B cell (primary cell): ENCODE data around the gene MMRN2. TPM values are rescaled to one million over a fixed set of nuclear protein-coding genes. Genes with fewer than 3 reads are reported as not detected.
"Not testable (repeated sequence)": the region's sequence is repeated elsewhere in the genome, so short reads cannot be mapped to it uniquely, and the experiment has no call there.

Source experiments
- ATAC-seq: fragments of 200-7000 bp; cut with Tn5 transposase; one replicate; pipeline ENCODE4 v1.10.0; 2021; ENCODE audit warnings: low read depth, mild to moderate bottlenecking, moderate number of reproducible peaks, moderate library complexity
- CTCF ChIA-PET: fragments of 350-600 bp; sonication (Branson Sonifier 250); formaldehyde crosslinking; loops from one replicate; lab custom pipeline; 2021; ENCODE audit warnings: antibody characterized with exemption, inconsistent platforms; lab: Charles Lee
- POLR2A ChIA-PET: fragments of 350-600 bp; sonication (Branson Sonifier 250); formaldehyde crosslinking; loops from one replicate; lab custom pipeline; 2021; ENCODE audit warnings: antibody characterized with exemption; lab: Charles Lee
- DNase-seq: peaks from one replicate; pipeline ENCODE4 v3.0.0; 2013
- H2AFZ ChIP-seq: 2 replicates; pipeline ENCODE4 v1.6.1; 2012; ENCODE audit warnings: mild to moderate bottlenecking, low read depth, low read length; ENCODE audit not compliant: insufficient read depth, poor library complexity, severe bottlenecking
- H3K27ac ChIP-seq, 2 donors: 1 replicate in 1 of 2; 2 replicates in 1 of 2; pipeline ENCODE4 v1.5.1; 2012 to 2013; ENCODE audit warnings: low read length in 2 of 2, mild to moderate bottlenecking in 2 of 2, moderate library complexity in 1 of 2
- H3K27me3 ChIP-seq, 4 experiments: fragments of 200-600 bp in 1 of 4; sonication (generic) in 1 of 4; replicated peaks in 1 of 4; 1 replicate in 2 of 4; 2 replicates in 2 of 4; pipeline versions ENCODE4 v1.6.1 to v1.7.0; 2013 to 2016; ENCODE audit warnings: low read length in 3 of 4, mild to moderate bottlenecking in 2 of 4, mixed read lengths in 1 of 4, moderate library complexity in 1 of 4; ENCODE audit not compliant: insufficient read depth in 4 of 4, control insufficient read depth in 3 of 4; ENCODE audit errors: control extremely low read depth in 1 of 4
- H3K36me3 ChIP-seq, 2 experiments: replicated peaks in 1 of 2; 1 replicate in 1 of 2; 2 replicates in 1 of 2; pipeline versions ENCODE4 v1.6.1 to v1.7.1; 2013; ENCODE audit warnings: low read length in 1 of 2; ENCODE audit not compliant: insufficient read depth in 2 of 2, control insufficient read depth in 1 of 2; ENCODE audit errors: control extremely low read depth in 1 of 2, extremely low read depth in 1 of 2
- H3K4me1 ChIP-seq, 2 donors: fragments of 200-600 bp in 1 of 2; sonication (generic) in 1 of 2; 1 replicate in 1 of 2; 2 replicates in 1 of 2; pipeline versions ENCODE4 v1.5.1 to v1.6.1; 2013 to 2017; ENCODE audit warnings: low read length in 2 of 2; ENCODE audit not compliant: control insufficient read depth in 2 of 2, insufficient read depth in 2 of 2
- H3K4me2 ChIP-seq: replicated peaks from 2 replicates; pipeline ENCODE3; 2012; ENCODE audit warnings: mild to moderate bottlenecking, low read depth, low read length; ENCODE audit not compliant: poor library complexity, severe bottlenecking
- H3K4me3 ChIP-seq, 5 experiments: fragments of 200-600 bp in 1 of 5; sonication (generic) in 1 of 5; 1 replicate in 3 of 5; 2 replicates in 2 of 5; pipeline versions ENCODE4 v1.5.1 to v1.7.0; 2011 to 2016; ENCODE audit warnings: low read length in 4 of 5, mild to moderate bottlenecking in 4 of 5, low read depth in 2 of 5, control low read depth in 1 of 5, moderate library complexity in 1 of 5; ENCODE audit not compliant: insufficient read depth in 1 of 5; ENCODE audit errors: control extremely low read depth in 1 of 5, extremely low read depth in 1 of 5
- H3K79me2 ChIP-seq: fragments of 200-600 bp; sonication (generic); one replicate; pipeline ENCODE4 v1.6.0; 2016; ENCODE audit warnings: low read length; ENCODE audit not compliant: control insufficient read depth, insufficient read depth
- H3K9ac ChIP-seq: fragments of 200-600 bp; sonication (generic); 2 replicates; pipeline ENCODE4 v1.6.1; 2017; ENCODE audit warnings: mild to moderate bottlenecking, low read length, moderate library complexity
- H3K9me3 ChIP-seq, 3 donors: one replicate each; pipeline versions ENCODE4 v1.6.1 to v1.7.1; 2013; ENCODE audit warnings: low read length in 2 of 3; ENCODE audit not compliant: control insufficient read depth in 2 of 3, insufficient read depth in 1 of 3; ENCODE audit errors: control extremely low read depth in 1 of 3
- H4K20me1 ChIP-seq: 2 replicates; pipeline ENCODE4 v1.6.0; 2012; ENCODE audit warnings: mild to moderate bottlenecking, low read length; ENCODE audit not compliant: insufficient read depth, control insufficient read depth, poor library complexity, severe bottlenecking
- H3K27ac Mint-ChIP-seq: one replicate; pipeline ENCODE4 v1.8.0; 2021; ENCODE audit warnings: mixed read lengths
- H3K27me3 Mint-ChIP-seq: one replicate; pipeline ENCODE4 v1.8.0; 2021; ENCODE audit warnings: mixed read lengths
- H3K4me1 Mint-ChIP-seq: one replicate; pipeline ENCODE4 v1.8.0; 2021; ENCODE audit warnings: mixed read lengths
- H3K4me3 Mint-ChIP-seq: one replicate; pipeline ENCODE4 v1.8.0; 2021; ENCODE audit warnings: mixed read lengths
- H3K9me3 Mint-ChIP-seq: one replicate; pipeline ENCODE4 v1.8.0; 2022; ENCODE audit warnings: mixed read lengths; ENCODE audit not compliant: insufficient read depth
- CTCF ChIP-seq: fragments of 200-600 bp; IDR thresholded peaks from one replicate; pipeline ENCODE4 v1.8.0; 2022; ENCODE audit warnings: antibody characterized with exemption, mild to moderate bottlenecking
- EZH2 ChIP-seq: IDR thresholded peaks from 2 replicates; pipeline ENCODE4 v1.6.1; 2012; ENCODE audit warnings: borderline replicate concordance, low read depth, mild to moderate bottlenecking, moderate library complexity, low read length; ENCODE audit not compliant: insufficient read depth, poor library complexity, severe bottlenecking
- WGBS: methylation state at CpG from one replicate; pipeline ENCODE4 v1.1.5; 2013; ENCODE audit warnings: missing lambda C conversion rate; ENCODE audit not compliant: insufficient coverage; 5-methylcytosine and 5-hydroxymethylcytosine counted together
- intact Hi-C: fragments of 100-400 bp; cut with micrococcal nuclease; formaldehyde crosslinking; loops from one replicate; pipeline ENCODE4 v1.10.0; 2022
- polyA plus RNA-seq: library from polyadenylated mRNA; depleted of rRNA; stranded (reverse); fragments of >200 nt; gene quantifications from 2 replicates; pipeline ENCODE4 v1.2.3, GENCODE V29; 2012
- total RNA-seq, 2 donors: library from RNA; stranded (reverse); fragments of 120-200 nt in 1 of 2; gene quantifications; 1 replicate in 1 of 2; 2 replicates in 1 of 2; pipeline versions ENCODE4 v1.2.3 to v1.2.4, GENCODE V29; 2013 to 2022

Gene MMRN2
- total and polyA plus RNA-seq, 2 donors (not counting 1 experiment from before 2014, with no cell fraction given): 1.0 to 1.1 TPM

GRCh38 chr10:86979977-86980448 lies 22.6 kb upstream of the MMRN2 start:
- 100% methylated on average over 1 of the region's 3 CpGs for WGBS
- Histone ChIP-seq H4K20me1 (no peaks in the 10 kb centered on the region), H3K9ac (no peak overlapping the region), H3K9me3 (no peaks in the 10 kb centered on the region), H3K27me3 (peaks cover 0 to 5% (median 0%) of the 10 kb centered on the region in 4 experiments), H2AFZ (no peak overlapping the region), H3K27ac (no peak overlapping the region), H3K4me1 (no peaks in the 10 kb centered on the region), H3K36me3 (no peaks in the 10 kb centered on the region), H3K4me3 (no peak overlapping the region), H3K79me2 (no peaks in the 10 kb centered on the region), H3K4me2 (no peak overlapping the region)
- Mint-ChIP-seq H3K4me3 (no peak overlapping the region), H3K9me3 (no peaks in the 10 kb centered on the region), H3K27me3 (peaks cover 8% of the 10 kb centered on the region), H3K27ac (no peak overlapping the region), H3K4me1 (no peaks in the 10 kb centered on the region)
- CTCF ChIA-PET: no interaction called here
- POLR2A ChIA-PET: no interaction called here
- intact Hi-C loops: no loop called here
- TF ChIP-seq EZH2 (no peak), CTCF (no peak)
- no peak for DNase-seq
- no peak for ATAC-seq

- Histone ChIP-seq H3K4me3 (no peak overlapping the region), H3K4me1 (no peaks in the 10 kb centered on the region), H3K27me3 (peaks cover 0 to 5% (median 0%) of the 10 kb centered on the region in 4 experiments), H3K36me3 (no peaks in the 10 kb centered on the region), H3K9ac (no peak overlapping the region), H2AFZ (no peak overlapping the region), H3K27ac (no peak overlapping the region), H4K20me1 (no peaks in the 10 kb centered on the region), H3K9me3 (no peaks in the 10 kb centered on the region), H3K4me2 (no peak overlapping the region), H3K79me2 (no peaks in the 10 kb centered on the region)
- H3K27ac Mint-ChIP-seq: no peak overlapping the region
- no peak for TF ChIP-seq EZH2
- TF ChIP-seq CTCF: no peak
- WGBS: 100% methylated on average over 4 of the region's 4 CpGs
- ATAC-seq (no peak), DNase-seq (no peak)
- no peaks in the 10 kb centered on the region for H3K4me1 Mint-ChIP-seq
- H3K9me3 Mint-ChIP-seq: no peaks in the 10 kb centered on the region
- ChIA-PET POLR2A (no interaction called here), CTCF (no interaction called here)
- no peak overlapping the region for H3K4me3 Mint-ChIP-seq
- peaks cover 8% of the 10 kb centered on the region for H3K27me3 Mint-ChIP-seq
- intact Hi-C loops: no loop called here
Measured at GRCh38 chr10:86979296-86979818, 21.9 kb upstream of the MMRN2 start.

- H3K27ac ChIP-seq, DNase-seq, CTCF ChIA-PET, H3K4me3 Mint-ChIP-seq, H3K79me2 ChIP-seq, H3K9ac ChIP-seq, intact Hi-C loops, H3K27me3 ChIP-seq, H3K36me3 ChIP-seq, POLR2A ChIA-PET, H3K4me1 Mint-ChIP-seq, H3K4me2 ChIP-seq, H3K9me3 ChIP-seq, H3K9me3 Mint-ChIP-seq, H4K20me1 ChIP-seq, H3K4me1 ChIP-seq, H2AFZ ChIP-seq, H3K27ac Mint-ChIP-seq, ATAC-seq, H3K4me3 ChIP-seq, H3K27me3 Mint-ChIP-seq: not testable (repeated sequence)
- WGBS: 100% methylated on average over 1 of the region's 3 CpGs
Measured at GRCh38 chr10:86978457-86978856, 21.0 kb upstream of the MMRN2 start.
